Fibroblast of skin of back (primary cell): ENCODE measurements around the gene ANKRD26.

Source experiments
- DNase-seq: peaks from one replicate; pipeline ENCODE4 v3.0.0-alpha.2; 2013

The ANKRD26 gene

GRCh38 chr10:27019827-27020226 is 80.5 kb downstream of the ANKRD26 start:
- no peak for DNase-seq

DNA sequence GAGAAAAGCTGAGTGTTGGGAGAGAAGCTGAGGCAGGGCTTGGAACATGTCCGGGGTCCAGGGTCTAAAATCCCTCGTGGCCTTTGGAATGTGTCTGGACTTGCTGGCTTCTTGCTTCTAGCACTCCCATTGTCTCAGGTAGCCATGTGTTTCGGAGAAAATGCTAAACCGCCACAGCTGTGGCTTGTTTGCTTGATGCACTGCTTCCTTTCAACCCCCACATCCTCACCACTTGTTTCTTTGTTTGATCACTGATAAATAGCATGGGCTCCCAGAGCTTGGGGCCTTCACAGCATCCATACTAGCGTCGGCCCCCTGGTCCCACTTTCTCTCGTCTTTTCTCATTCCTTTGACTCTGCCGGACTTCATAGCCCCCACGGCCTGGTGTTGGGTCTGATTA is 102.7 kb downstream of the ANKRD26 start:
- DNase-seq, result no peak

DNA sequence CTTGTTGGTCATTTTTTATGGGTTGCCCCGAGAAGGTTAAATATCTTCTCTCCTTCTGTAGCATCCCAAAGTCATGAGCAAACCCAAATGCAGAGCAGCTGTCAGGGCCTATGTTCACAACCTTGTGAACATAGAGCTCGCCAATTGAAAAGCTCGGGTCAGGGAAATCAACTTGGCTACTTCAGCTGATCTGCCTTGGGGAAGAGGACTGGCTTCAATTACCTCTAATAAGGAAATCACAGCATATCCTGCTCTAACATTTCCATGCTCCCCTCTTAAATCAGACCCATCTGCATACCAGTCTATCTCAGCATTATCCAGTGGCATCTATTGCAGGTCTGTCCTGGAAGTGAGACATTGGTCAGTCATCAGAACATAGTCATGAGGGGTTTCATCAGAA is 105.6 kb downstream of the ANKRD26 start:
- DNase-seq, result no peak

- no peak for DNase-seq
Measured at GRCh38 chr10:26987851-26988250, 112.4 kb downstream of the ANKRD26 start.

DNA sequence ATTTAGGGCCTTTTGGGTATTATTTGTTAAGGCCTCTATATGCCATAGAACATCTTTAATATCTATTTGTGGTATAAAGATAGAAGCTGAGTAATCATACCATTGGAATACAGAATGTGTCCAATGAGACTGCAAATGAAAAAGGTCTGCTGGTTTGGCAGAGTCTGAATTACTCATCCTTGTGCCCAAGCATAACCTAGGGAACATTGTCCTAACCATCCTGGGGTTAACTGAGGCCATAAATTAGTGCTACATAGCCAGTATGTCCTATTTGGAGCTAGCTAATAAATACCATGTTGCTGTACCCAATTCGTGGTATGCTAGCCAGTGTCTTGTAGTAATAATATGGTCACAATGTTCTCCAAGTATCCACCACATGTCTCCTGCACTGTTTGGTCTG is 117.1 kb downstream of the ANKRD26 start:
- no peak for DNase-seq

DNA sequence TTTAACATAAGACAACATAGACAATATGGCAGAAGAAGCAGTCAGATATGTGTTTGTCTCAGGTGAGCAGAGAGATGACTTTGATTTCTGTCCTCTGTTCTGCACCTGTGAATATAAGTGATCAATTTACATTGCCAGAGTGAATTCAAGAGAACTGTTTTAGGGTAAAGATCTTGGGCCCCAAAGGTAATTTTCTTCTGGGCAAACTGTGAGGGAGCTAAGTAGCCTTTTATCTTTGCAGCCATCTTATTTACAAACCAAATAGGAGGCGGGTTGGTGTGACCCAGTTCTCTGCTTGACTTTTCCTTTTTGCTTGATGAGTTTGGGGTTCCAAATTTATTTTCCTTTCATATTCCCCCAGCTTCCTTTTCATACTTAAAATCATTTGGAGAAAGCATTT is 118.2 kb downstream of the ANKRD26 start:
- DNase-seq, result no peak

DNA sequence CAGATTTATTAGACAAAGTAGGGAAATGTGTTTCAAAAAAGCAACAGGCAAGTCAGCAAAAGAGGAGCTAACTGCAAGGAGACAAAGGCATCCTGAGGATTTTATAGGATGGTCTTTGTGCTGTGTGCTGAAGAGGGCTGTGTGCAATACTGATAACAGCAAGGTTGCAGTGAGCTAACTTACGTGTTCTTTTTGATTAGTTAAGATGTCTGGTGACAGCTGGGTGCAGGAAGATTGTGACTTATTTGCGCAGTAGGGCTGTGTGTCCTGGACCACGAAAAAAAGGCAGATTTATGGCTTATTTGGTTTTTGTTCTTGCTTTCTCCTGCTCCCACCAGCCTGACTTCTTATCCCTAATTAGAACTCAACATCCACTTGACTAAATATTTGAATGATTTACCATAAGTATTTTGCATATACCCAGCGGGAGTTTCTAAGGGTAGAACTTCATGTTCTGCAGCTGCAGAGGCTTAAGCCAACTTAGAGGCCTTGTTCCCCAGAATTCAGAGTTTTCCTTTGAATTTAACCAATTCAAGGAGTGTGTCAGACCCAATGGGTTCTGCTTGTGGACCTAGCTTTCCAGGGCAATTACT is 119.0 kb downstream of the ANKRD26 start:
- no peak for DNase-seq

- no peak for DNase-seq
Measured at GRCh38 chr10:26978519-26978918, 121.8 kb downstream of the ANKRD26 start.

DNA sequence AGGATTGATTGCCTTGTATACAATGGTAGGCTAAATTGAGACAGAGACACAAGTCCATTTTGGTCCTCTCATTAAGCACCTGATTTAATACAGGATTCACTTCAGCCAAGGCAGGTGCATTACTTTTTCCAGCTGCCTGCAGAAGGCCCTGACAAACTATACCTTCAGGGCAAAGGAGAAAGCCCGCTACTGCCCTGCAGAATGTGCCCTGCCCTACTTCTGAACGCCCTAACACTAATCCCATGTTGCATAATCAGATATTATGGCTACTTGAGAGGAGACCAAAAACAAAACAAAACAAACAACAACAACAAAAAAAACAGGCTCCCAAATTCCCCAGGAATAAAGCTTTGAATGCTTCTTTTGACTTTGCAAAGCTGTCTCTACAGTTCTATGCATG is 122.7 kb downstream of the ANKRD26 start:
- DNase-seq, result no peak

- no peak for DNase-seq
Measured at GRCh38 chr10:26970667-26971066, 129.6 kb downstream of the ANKRD26 start.

DNA sequence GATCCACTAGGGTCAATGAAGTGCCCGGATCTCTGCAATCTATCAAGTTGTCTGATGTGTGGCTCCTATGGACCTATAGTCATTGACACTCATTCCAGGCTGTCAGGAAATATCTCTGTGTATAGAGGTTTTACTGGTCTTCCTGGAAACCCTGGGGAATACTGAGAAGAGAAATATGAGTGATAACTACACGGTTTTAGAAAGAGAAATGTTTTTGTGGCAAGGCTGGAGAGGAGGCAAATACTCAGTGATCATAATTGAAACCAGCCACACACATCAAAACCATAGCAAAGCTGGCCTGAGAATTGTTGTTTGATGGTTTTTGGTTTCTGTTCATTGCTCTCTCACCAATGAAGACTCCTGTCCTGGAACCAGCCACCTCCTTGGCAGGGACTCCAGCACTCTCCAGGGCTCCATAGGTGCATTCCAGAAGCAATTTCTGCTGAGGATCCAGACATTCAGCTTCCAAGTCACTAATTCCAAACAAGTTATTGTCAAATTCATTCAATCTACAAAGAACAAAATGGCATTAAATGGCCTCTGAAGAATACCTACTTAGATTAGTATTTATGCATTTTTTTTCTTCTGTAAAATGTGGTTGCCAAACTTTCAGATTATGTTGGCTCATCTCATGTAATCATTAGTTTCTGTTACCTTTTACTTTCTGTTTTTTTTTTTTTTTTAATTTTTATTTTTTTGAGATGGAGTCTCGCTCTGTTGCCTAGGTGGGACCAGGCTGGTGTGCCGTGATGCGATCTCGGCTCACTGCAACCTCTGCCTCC is 131.0 kb downstream of the ANKRD26 start:
- DNase-seq, result peak; percentile 5

DNA sequence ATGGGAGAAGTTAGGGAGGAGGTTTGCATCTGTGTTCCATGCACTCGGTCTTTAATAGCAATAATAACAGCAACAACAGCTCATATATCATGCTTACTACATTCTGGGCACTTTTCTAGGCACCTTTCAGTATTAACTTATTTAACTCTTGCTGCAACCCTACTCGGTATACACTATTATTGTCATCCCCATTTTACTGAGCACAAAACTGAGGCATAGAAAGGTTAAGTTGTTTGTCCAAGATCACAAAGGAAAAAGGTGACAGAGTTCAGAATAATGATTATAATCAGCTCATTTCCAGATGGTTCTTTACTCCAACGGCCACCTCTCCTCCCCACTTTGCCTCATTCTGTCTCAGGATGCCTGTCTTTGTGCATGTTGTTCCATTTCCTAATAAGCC is 137.5 kb downstream of the ANKRD26 start:
- DNase-seq, result no peak

DNA sequence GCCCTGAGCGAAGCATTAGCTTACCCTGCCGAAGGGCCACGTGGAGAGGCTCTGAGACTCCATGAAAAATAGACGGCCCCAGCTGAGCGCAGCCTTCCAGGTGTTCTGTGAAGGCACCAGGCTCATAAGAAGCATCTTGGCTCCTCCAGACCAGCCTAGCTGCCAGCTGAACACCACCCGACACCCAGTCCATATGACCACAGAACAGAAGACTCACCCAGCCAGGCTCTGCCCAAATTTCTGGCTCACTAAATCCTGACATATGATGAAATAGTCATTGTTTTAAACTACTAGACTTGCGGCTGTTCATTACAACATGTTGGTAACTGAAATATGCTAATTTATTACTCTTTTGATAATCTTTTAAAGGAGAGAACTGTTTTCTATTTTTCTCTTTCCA is 140.0 kb downstream of the ANKRD26 start:
- no peak for DNase-seq

DNA sequence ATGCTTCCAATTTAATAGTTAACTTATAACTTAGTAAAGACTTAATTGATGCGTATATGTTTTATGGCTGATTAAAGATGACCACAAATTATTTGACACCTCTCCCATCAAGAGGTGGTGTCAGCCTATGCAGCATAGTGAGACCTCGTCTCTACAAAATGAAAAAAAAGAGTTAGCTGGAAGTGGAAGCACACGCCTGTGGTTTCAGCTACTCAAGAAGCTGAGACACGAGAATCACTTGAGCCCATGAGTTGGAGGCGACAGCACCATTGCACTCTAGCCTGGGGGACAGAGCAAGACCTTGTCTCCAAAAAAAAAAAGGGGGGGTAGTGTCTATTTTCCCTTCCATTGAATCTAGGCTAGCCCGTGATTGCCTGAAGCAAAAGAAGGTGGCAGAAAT is 140.5 kb downstream of the ANKRD26 start:
- DNase-seq, result no peak
